Measurements from ENCODE around the gene MDFI. TPM values are rescaled to one million over a fixed set of nuclear protein-coding genes. Genes with fewer than 3 reads are reported as not detected.

Gene MDFI
- total and polyA plus RNA-seq, 2 experiments from 2014 or later: 2.8 to 51.4 TPM

GRCh38 chr6:41693281-41694240 lies 55.3 kb downstream of the MDFI start:
- no peaks in the 10 kb centered on the region for H3K27me3 ChIP-seq (ENCODE audit: insufficient read depth)
- H3K4me1 ChIP-seq (ENCODE audit: insufficient read depth): no peaks in the 10 kb centered on the region
- H3K9me2 ChIP-seq (ENCODE audit: insufficient read depth): no peaks in the 10 kb centered on the region
- no peak; the same call in 2 of the 3 replicates for ATAC-seq
- peaks cover 9% of the 10 kb centered on the region for H3K27me3 Mint-ChIP-seq (ENCODE audit: insufficient read depth, low read depth, poor library complexity)
- H3K79me2 ChIP-seq (replicated peaks; ENCODE audit: insufficient read depth): no peaks in the 10 kb centered on the region
- H3K27ac ChIP-seq (ENCODE audit: low read depth): no peak overlapping the region
- H3K36me3 Mint-ChIP-seq (ENCODE audit: low read depth): no peaks in the 10 kb centered on the region
- H3K4me2 ChIP-seq: no peak overlapping the region
- H3K27ac Mint-ChIP-seq: no peak overlapping the region
- no peaks in the 10 kb centered on the region for H4K20me1 ChIP-seq (replicated peaks; ENCODE audit: insufficient read depth)
- DNase-seq (ENCODE audit: low spot score): no peak
- no peak overlapping the region for H3K4me3 Mint-ChIP-seq
- H2AFZ ChIP-seq: no peak overlapping the region
- TF ChIP-seq NANOG (IDR thresholded peaks at IDR 0.05; ENCODE audit: borderline replicate concordance) (no peak), STAT1 (IDR thresholded peaks at IDR 0.05; ENCODE audit: unreplicated experiment) (no peak), JUNB (IDR thresholded peaks at IDR 0.05; ENCODE audit: unreplicated experiment) (no peak), ZNF462 (CRISPR knock-in tag; IDR thresholded peaks at IDR 0.05) (no peak)
- H3K4me3 ChIP-seq: no peak overlapping the region
- no peaks in the 10 kb centered on the region for H3F3A ChIP-seq (replicated peaks; ENCODE audit: low read depth)
- H3K4me1 Mint-ChIP-seq: no peaks in the 10 kb centered on the region; the same call in 2 of the 3 replicates
- H3K36me3 ChIP-seq (ENCODE audit: insufficient read depth): no peaks in the 10 kb centered on the region
- H3K9me3 Mint-ChIP-seq: no peaks in the 10 kb centered on the region
